H9 (cell line): ENCODE results near the gene SPDL1. TPM values are rescaled to one million over a fixed set of nuclear protein-coding genes. Genes with fewer than 3 reads are reported as not detected.

Experiments
- DNase-seq: peaks from one replicate; pipeline ENCODE4 v3.0.0-alpha.2; 2017
- H2AFZ ChIP-seq: one replicate; pipeline ENCODE4 v1.6.1; 2013; ENCODE audit warnings: mild to moderate bottlenecking, low read length, control low read depth, moderate library complexity
- H2AK5ac ChIP-seq: 2 replicates; pipeline ENCODE4 v1.6.1; 2013; ENCODE audit warnings: low read length, control low read depth, mixed read lengths; ENCODE audit not compliant: insufficient read length
- H2BK120ac ChIP-seq: one replicate; pipeline ENCODE4 v1.6.1; 2013; ENCODE audit warnings: low read depth, mild to moderate bottlenecking, low read length, control low read depth, inconsistent platforms; ENCODE audit not compliant: poor library complexity, severe bottlenecking
- H2BK12ac ChIP-seq: 2 replicates; pipeline ENCODE4 v1.6.1; 2013; ENCODE audit warnings: low read length, control low read depth, mixed read lengths, low read depth; ENCODE audit not compliant: insufficient read length
- H2BK15ac ChIP-seq: 2 replicates; pipeline ENCODE4 v1.6.1; 2013; ENCODE audit warnings: low read depth, low read length, control low read depth
- H2BK20ac ChIP-seq: one replicate; pipeline ENCODE4 v1.6.1; 2013; ENCODE audit warnings: low read depth, mild to moderate bottlenecking, low read length, control low read depth, inconsistent platforms; ENCODE audit not compliant: poor library complexity, severe bottlenecking
- H2BK5ac ChIP-seq: 2 replicates; pipeline ENCODE4 v1.6.1; 2013; ENCODE audit warnings: low read length, control low read depth, mixed read lengths; ENCODE audit not compliant: insufficient read length
- H3K14ac ChIP-seq: 2 replicates; pipeline ENCODE4 v1.6.1; 2013; ENCODE audit warnings: low read length, control low read depth; ENCODE audit not compliant: insufficient read depth
- H3K18ac ChIP-seq: 2 replicates; pipeline ENCODE4 v1.6.1; 2013; ENCODE audit warnings: low read depth, mild to moderate bottlenecking, mixed read lengths, low read length, control low read depth; ENCODE audit not compliant: insufficient read length
- H3K23ac ChIP-seq: 2 replicates; pipeline ENCODE4 v1.6.1; 2013; ENCODE audit warnings: low read length, control low read depth, mixed read lengths, low read depth; ENCODE audit not compliant: insufficient read length
- H3K23me2 ChIP-seq: 2 replicates; pipeline ENCODE4 v1.6.1; 2013; ENCODE audit warnings: low read depth, mild to moderate bottlenecking, mixed read lengths, low read length, control low read depth; ENCODE audit not compliant: insufficient read length, poor library complexity, severe bottlenecking
- H3K27ac ChIP-seq: 2 replicates; pipeline ENCODE4 v1.5.1; 2013; ENCODE audit warnings: low read length, control low read depth, mixed read lengths, low read depth; ENCODE audit not compliant: insufficient read length
- H3K27me3 ChIP-seq: 2 replicates; pipeline ENCODE4 v1.6.1; 2013; ENCODE audit warnings: low read length, control low read depth, inconsistent platforms; ENCODE audit not compliant: insufficient read depth
- H3K4ac ChIP-seq: 2 replicates; pipeline ENCODE4 v1.6.1; 2013; ENCODE audit warnings: low read depth, mild to moderate bottlenecking, control low read depth, inconsistent platforms, low read length, moderate library complexity
- H3K4me1 ChIP-seq: 2 replicates; pipeline ENCODE4 v1.6.1; 2013; ENCODE audit warnings: low read length, control low read depth, inconsistent platforms; ENCODE audit not compliant: insufficient read depth
- H3K4me2 ChIP-seq: 2 replicates; pipeline ENCODE4 v1.6.1; 2013; ENCODE audit warnings: low read length, control low read depth, mixed read lengths; ENCODE audit not compliant: insufficient read length, insufficient read depth
- H3K56ac ChIP-seq: 2 replicates; pipeline ENCODE4 v1.6.1; 2013; ENCODE audit warnings: low read depth, mild to moderate bottlenecking, mixed read lengths, low read length, control low read depth; ENCODE audit not compliant: insufficient read length
- H3K79me1 ChIP-seq: 2 replicates; pipeline ENCODE4 v1.6.1; 2013; ENCODE audit warnings: low read depth, mild to moderate bottlenecking, moderate library complexity, low read length, control low read depth, inconsistent platforms; ENCODE audit not compliant: insufficient read depth, poor library complexity, severe bottlenecking
- H3K79me2 ChIP-seq: 2 replicates; pipeline ENCODE4 v1.6.1; 2013; ENCODE audit warnings: low read length, control low read depth, inconsistent platforms; ENCODE audit not compliant: insufficient read depth
- H3K9ac ChIP-seq: 2 replicates; pipeline ENCODE4 v1.6.1; 2013; ENCODE audit warnings: low read length, control low read depth, mixed read lengths; ENCODE audit not compliant: insufficient read length; ENCODE audit errors: extremely low read depth
- H3K9me3 ChIP-seq: one replicate; pipeline ENCODE4 v1.6.1; 2013; ENCODE audit warnings: low read depth, low read length, inconsistent platforms; ENCODE audit not compliant: control insufficient read depth
- H3T11ph ChIP-seq: one replicate; pipeline ENCODE4 v1.6.1; 2013; ENCODE audit warnings: mild to moderate bottlenecking, low read length, control low read depth, inconsistent platforms
- H4K20me1 ChIP-seq: one replicate; pipeline ENCODE4 v1.6.1; 2013; ENCODE audit not compliant: control insufficient read depth, insufficient read length, insufficient read depth
- H4K5ac ChIP-seq: 2 replicates; pipeline ENCODE4 v1.6.1; 2013; ENCODE audit warnings: low read depth, mild to moderate bottlenecking, mixed read lengths, low read length, control low read depth; ENCODE audit not compliant: insufficient read length
- H4K8ac ChIP-seq: replicated peaks from 2 replicates; pipeline ENCODE4 v1.6.1; 2013; ENCODE audit warnings: low read length, control low read depth, mixed read lengths, low read depth; ENCODE audit not compliant: insufficient read length
- H4K91ac ChIP-seq: 2 replicates; pipeline ENCODE4 v1.6.1; 2013; ENCODE audit warnings: low read depth, mild to moderate bottlenecking, moderate library complexity, mixed read lengths, low read length, control low read depth; ENCODE audit not compliant: insufficient read length
- H3K27ac Mint-ChIP-seq, 3 experiments: 2 replicates in 2 of 3; 3 replicates in 1 of 3; pipeline ENCODE4 v1.8.0; 2020 to 2021; ENCODE audit warnings: mixed read lengths in 3 of 3, mild to moderate bottlenecking in 1 of 3, moderate library complexity in 1 of 3
- H3K27me3 Mint-ChIP-seq: 2 replicates; pipeline ENCODE4 v1.8.0; 2021; ENCODE audit warnings: low read depth, mild to moderate bottlenecking, moderate library complexity, mixed read lengths
- H3K36me3 Mint-ChIP-seq, 3 experiments: 2 replicates in 2 of 3; 3 replicates in 1 of 3; pipeline ENCODE4 v1.8.0; 2020 to 2021; ENCODE audit warnings: low read depth in 3 of 3, mixed read lengths in 3 of 3; ENCODE audit not compliant: insufficient read depth in 1 of 3
- H3K4me1 Mint-ChIP-seq, 2 experiments: 2 replicates each; pipeline ENCODE4 v1.8.0; 2020; ENCODE audit warnings: mixed read lengths in 2 of 2
- H3K4me3 Mint-ChIP-seq, 2 experiments: 2 replicates in 1 of 2; 3 replicates in 1 of 2; pipeline ENCODE4 v1.8.0; 2020 to 2021; ENCODE audit warnings: mild to moderate bottlenecking in 2 of 2, mixed read lengths in 2 of 2, moderate library complexity in 1 of 2
- H3K9me3 Mint-ChIP-seq, 2 experiments: 2 replicates in 1 of 2; 3 replicates in 1 of 2; pipeline ENCODE4 v1.8.0; 2020; ENCODE audit warnings: mild to moderate bottlenecking in 2 of 2, mixed read lengths in 2 of 2, moderate library complexity in 1 of 2
- CTCF ChIP-seq: fragments of 200-600 bp; sonication (generic); conservative IDR thresholded peaks from 3 replicates; pipeline ENCODE4 v1.8.0; 2021; ENCODE audit warnings: antibody characterized with exemption, mild to moderate bottlenecking
- WGBS: extraction: QIAGEN DNeasy Blood & Tissue Kit; methylation state at CpG from one replicate; pipeline ENCODE4 v1.1.7; 2013; ENCODE audit warnings: missing lambda C conversion rate, low lambda C conversion rate, mixed read lengths; ENCODE audit not compliant: insufficient read length; ENCODE audit errors: extremely low coverage; 5-methylcytosine and 5-hydroxymethylcytosine counted together
- total RNA-seq: library from RNA; stranded (reverse); gene quantifications from 2 replicates; pipeline ENCODE4 v1.2.1, GENCODE V29; 2021

SPDL1 gene
- total RNA-seq, 1 experiment from 2014 or later = 49.4 TPM

GRCh38 chr5:169563369-169563768, 20.2 kb upstream of the SPDL1 start:
- H3K79me2 ChIP-seq = no peaks in the 10 kb centered on the region
- no peak overlapping the region for H3K14ac ChIP-seq
- H4K20me1 ChIP-seq = no peaks in the 10 kb centered on the region
- no peak overlapping the region for H3K4me2 ChIP-seq
- no peak overlapping the region for H2AFZ ChIP-seq
- H3K56ac ChIP-seq = no peak overlapping the region
- H2BK120ac ChIP-seq = no peak overlapping the region
- Mint-ChIP-seq H3K9me3 (peaks cover 8 to 10% of the 10 kb centered on the region in 2 experiments), H3K4me1 (peaks cover 2% of the 10 kb centered on the region in 2 experiments; a peak in 3 of 4 replicates), H3K27ac (no peak overlapping the region), H3K27me3 (peaks cover 17% of the 10 kb centered on the region), H3K4me3 (no peak overlapping the region), H3K36me3 (peaks cover 0 to 2% (median 0%) of the 10 kb centered on the region in 3 experiments; a peak in 4 of 7 replicates)
- DNase-seq = no peak
- no peak for TF ChIP-seq CTCF
- no peak overlapping the region for H4K8ac ChIP-seq
- no peak overlapping the region for H4K91ac ChIP-seq
- H3T11ph ChIP-seq = no peak overlapping the region
- no peak overlapping the region for H3K18ac ChIP-seq
- WGBS = no CpG with 5 or more reads among the region's 1 CpG
- 0 out of 2 replicates have a peak, but pooled peaks cover 2% of the 10 kb centered on the region for H3K4me1 ChIP-seq
- no peaks in the 10 kb centered on the region for H3K9me3 ChIP-seq
- H3K27me3 ChIP-seq = no peaks in the 10 kb centered on the region
- H3K79me1 ChIP-seq = no peaks in the 10 kb centered on the region
- no peak overlapping the region for H2AK5ac ChIP-seq
- no peak overlapping the region for H2BK20ac ChIP-seq
- H3K23me2 ChIP-seq = no peaks in the 10 kb centered on the region
- no peak overlapping the region for H3K27ac ChIP-seq
- no peak overlapping the region for H3K9ac ChIP-seq
- no peak overlapping the region for H2BK5ac ChIP-seq
- H3K23ac ChIP-seq = no peak overlapping the region
- H2BK15ac ChIP-seq = no peak overlapping the region
- no peak overlapping the region for H3K4ac ChIP-seq
- no peak overlapping the region for H4K5ac ChIP-seq
- no peak overlapping the region for H2BK12ac ChIP-seq
